Prostate gland (tissue), 2 donors: ENCODE data around the gene PARP14. TPM values are rescaled to one million over a fixed set of nuclear protein-coding genes. Genes with fewer than 3 reads are reported as not detected.

Experiments
- DNase-seq: peaks from one replicate; pipeline ENCODE4 v3.0.0-alpha.2; 2019; ENCODE audit warnings: low spot score
- H3K27ac ChIP-seq, 2 donors: fragments of 200-600 bp; sonication (generic); 2 replicates each; pipeline ENCODE4 v1.5.1; 2017 to 2019
- H3K27me3 ChIP-seq: fragments of 200-600 bp; sonication (generic); replicated peaks from 2 replicates; pipeline ENCODE4 v1.5.1; 2019; ENCODE audit not compliant: insufficient read depth
- H3K36me3 ChIP-seq, 2 donors: fragments of 200-600 bp; sonication (generic); 1 replicate in 1 of 2; 2 replicates in 1 of 2; pipeline versions ENCODE4 v1.5.1 to v1.8.1; 2017 to 2019
- H3K4me1 ChIP-seq: fragments of 200-600 bp; sonication (generic); replicated peaks from 2 replicates; pipeline ENCODE4 v1.5.1; 2019
- H3K4me3 ChIP-seq, 2 donors: fragments of 200-600 bp; sonication (generic); 2 replicates each; pipeline ENCODE4 v1.5.1; 2017 to 2019
- H3K9me3 ChIP-seq: fragments of 200-600 bp; sonication (generic); 2 replicates; pipeline ENCODE4 v1.5.1; 2017
- CTCF ChIP-seq, 4 experiments: fragments of 200-600 bp in 2 of 4; fragments of 450-650 bp in 2 of 4; sonication (generic) in 2 of 4; IDR thresholded peaks; 1 replicate in 3 of 4; 2 replicates in 1 of 4; pipeline ENCODE4 v1.5.1; 2016 to 2019; ENCODE audit warnings: antibody characterized with exemption in 4 of 4, mild to moderate bottlenecking in 2 of 4, moderate library complexity in 2 of 4
- POLR2A ChIP-seq: fragments of 450-650 bp; IDR thresholded peaks from one replicate; pipeline ENCODE4 v1.6.1; 2016; ENCODE audit warnings: antibody characterized with exemption, mild to moderate bottlenecking
- POLR2AphosphoS5 ChIP-seq: sonication (generic); formaldehyde crosslinking; IDR thresholded peaks from one replicate; pipeline ENCODE4 v1.6.1; 2017; ENCODE audit warnings: antibody characterized with exemption
- WGBS: methylation state at CpG from one replicate; pipeline ENCODE4 v1.1.5; 2018; 5-methylcytosine and 5-hydroxymethylcytosine counted together
- intact Hi-C: fragments of 100-400 bp; cut with DNase I; formaldehyde crosslinking; loops from one replicate; pipeline ENCODE4 v1.14.2; 2022
- total RNA-seq, 2 donors: library from RNA; depleted of rRNA; stranded (reverse); fragments of >200 nt; gene quantifications; one replicate each; pipeline ENCODE4 v1.1.0, GENCODE V29; 2016

Gene PARP14
- total RNA-seq, 2 donors from 2014 or later = 28.1 to 43.3 TPM

DNA sequence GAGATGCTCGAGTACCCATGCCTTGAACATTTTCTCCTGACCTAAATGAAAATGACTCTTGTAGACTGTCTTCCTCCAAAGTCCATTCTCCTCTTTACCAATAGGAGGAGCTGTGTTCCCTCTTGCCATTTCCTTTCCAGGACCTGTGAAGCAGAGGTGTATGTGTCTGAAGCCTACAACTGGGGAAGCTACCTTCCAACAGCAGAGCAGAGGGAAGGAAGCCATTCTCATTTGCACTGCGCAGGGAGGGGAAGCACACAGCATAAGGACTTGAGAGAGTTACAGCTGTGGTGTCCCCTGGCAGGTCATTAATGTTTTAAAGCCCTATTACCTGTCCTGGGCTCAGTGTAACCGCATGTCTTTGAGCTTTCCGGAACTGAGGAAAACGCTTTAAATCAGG lies 74.3 kb downstream of the PARP14 start:
- Histone ChIP-seq H3K4me3 (no peak overlapping the region), H3K9me3 (no peaks in the 10 kb centered on the region), H3K27me3 (no peaks in the 10 kb centered on the region), H3K27ac (no peak overlapping the region), H3K36me3 (no peaks in the 10 kb centered on the region), H3K4me1 (no peaks in the 10 kb centered on the region)
- 74% methylated on average over 5 of the region's 5 CpGs for WGBS
- intact Hi-C loops = loop anchor here (5.0 kb wide), 1 partner anchor 272 kb away; the partner anchor contains the start of gene SEMA5B
- DNase-seq = no peak
- TF ChIP-seq POLR2AphosphoS5 (peak; percentile 25), CTCF (IDR thresholded peaks at IDR 0.05) (peak; percentile 37 to 71 (median 46)), POLR2A (no peak)

- Histone ChIP-seq H3K4me1 (no peaks in the 10 kb centered on the region), H3K27me3 (no peaks in the 10 kb centered on the region), H3K9me3 (no peaks in the 10 kb centered on the region), H3K27ac (no peak overlapping the region), H3K4me3 (no peak overlapping the region), H3K36me3 (no peaks in the 10 kb centered on the region)
- WGBS = 85% methylated on average over 2 of the region's 2 CpGs
- no peak for DNase-seq
- intact Hi-C loops = no loop called here
- TF ChIP-seq CTCF (IDR thresholded peaks at IDR 0.05) = no peak
Measured at GRCh38 chr3:122755491-122755890, 74.9 kb downstream of the PARP14 start.

- Histone ChIP-seq H3K4me1 (no peaks in the 10 kb centered on the region), H3K9me3 (no peaks in the 10 kb centered on the region), H3K4me3 (no peak overlapping the region), H3K27me3 (no peaks in the 10 kb centered on the region), H3K36me3 (no peaks in the 10 kb centered on the region), H3K27ac (no peak overlapping the region)
- WGBS = 74% methylated on average over 3 of the region's 3 CpGs
- DNase-seq = no peak
- intact Hi-C loops = no loop called here
- no peak for TF ChIP-seq CTCF (IDR thresholded peaks at IDR 0.05)
- no peak for TF ChIP-seq POLR2AphosphoS5
- TF ChIP-seq POLR2A = no peak
Measured at GRCh38 chr3:122758877-122759560, 78.4 kb downstream of the PARP14 start.

DNA sequence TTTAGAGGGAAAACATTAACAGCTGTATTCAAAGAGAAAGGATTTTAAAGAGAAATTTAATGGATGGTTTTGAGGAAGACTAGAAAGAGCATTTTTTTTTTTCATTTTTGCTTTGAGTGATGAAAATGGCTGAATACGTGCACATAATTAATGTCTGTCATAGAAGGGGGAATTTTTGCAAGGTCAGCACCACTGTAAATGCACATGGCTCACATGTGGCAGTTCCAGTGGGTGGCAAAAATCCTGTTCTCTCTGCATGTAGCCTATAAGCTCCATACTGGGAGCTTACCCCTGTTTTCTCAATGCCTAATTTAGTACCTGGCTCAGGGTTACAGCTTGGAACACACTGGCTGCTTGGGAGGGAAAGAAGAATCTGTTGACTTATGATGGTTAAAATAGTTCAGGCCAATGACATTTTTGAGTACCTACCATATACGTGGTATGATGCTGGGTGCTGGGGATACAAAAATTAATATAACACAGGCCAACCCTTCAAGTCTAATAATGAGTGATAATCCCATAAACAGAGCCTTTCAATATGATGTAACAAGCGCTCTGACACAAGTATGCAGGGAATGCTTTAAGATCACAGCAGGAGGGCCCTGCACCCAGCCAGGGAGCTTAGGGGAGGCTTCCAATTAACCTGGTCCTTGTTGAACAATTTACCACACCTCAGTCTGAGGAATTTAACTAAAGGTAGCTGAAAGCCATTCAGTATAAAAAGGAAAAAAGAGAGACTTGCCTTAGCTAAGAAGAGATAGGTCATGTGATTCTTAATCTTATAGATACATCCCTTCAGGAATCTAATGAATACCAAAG lies 80.0 kb downstream of the PARP14 start:
- no peak overlapping the region for H3K27ac ChIP-seq
- H3K9me3 ChIP-seq = no peaks in the 10 kb centered on the region
- H3K27me3 ChIP-seq = no peaks in the 10 kb centered on the region
- intact Hi-C loops = no loop called here
- no peaks in the 10 kb centered on the region for H3K36me3 ChIP-seq
- no peak for TF ChIP-seq POLR2A
- TF ChIP-seq POLR2AphosphoS5 = no peak
- TF ChIP-seq CTCF (IDR thresholded peaks at IDR 0.05) = no peak
- WGBS = 79% methylated on average over 3 of the region's 3 CpGs
- H3K4me1 ChIP-seq = no peaks in the 10 kb centered on the region
- DNase-seq = no peak
- no peak overlapping the region for H3K4me3 ChIP-seq
